ENCODE results near the gene FSTL1. TPM values are rescaled to one million over a fixed set of nuclear protein-coding genes. Genes with fewer than 3 reads are reported as not detected.

Gene FSTL1
- total and polyA plus RNA-seq, 5 donors from 2014 or later = 1.0 TPM; not detected in 4

GRCh38 chr3:120420928-120421551 lies 29.8 kb downstream of the FSTL1 start:
- Histone ChIP-seq H3K9me3 (ENCODE audit: control insufficient read depth in 2 of 2, low read length in 2 of 2) (no peaks in the 10 kb centered on the region), H3K36me3 (ENCODE audit: control insufficient read depth, insufficient read depth, low read length) (no peaks in the 10 kb centered on the region), H3K27ac (ENCODE audit: insufficient read depth, low read length, poor library complexity, severe bottlenecking) (no peak overlapping the region), H3K27me3 (ENCODE audit: control insufficient read depth, insufficient read depth, low read length) (peaks cover 3% of the 10 kb centered on the region), H3K4me3 (ENCODE audit: low read depth, low read length) (no peak overlapping the region), H3K4me1 (ENCODE audit: control insufficient read depth, insufficient read depth, low read length, poor library complexity, severe bottlenecking) (peaks cover 11% of the 10 kb centered on the region)
- H3K4me1 Mint-ChIP-seq = peaks cover 6 to 17% (median 11%) of the 10 kb centered on the region in 4 donors
- ATAC-seq (ENCODE audit: low read depth in 2 of 2) = no peak
- H3K36me3 Mint-ChIP-seq = no peaks in the 10 kb centered on the region
- H3K27me3 Mint-ChIP-seq = peaks cover 45% of the 10 kb centered on the region
- H3K27ac Mint-ChIP-seq = no peak overlapping the region
- H3K9me3 Mint-ChIP-seq = peaks cover 0 to 2% (median 0%) of the 10 kb centered on the region in 7 donors
- DNase-seq = no peak
- H3K4me3 Mint-ChIP-seq = no peak overlapping the region

GRCh38 chr3:120420360-120420759 lies 30.4 kb downstream of the FSTL1 start:
- Histone ChIP-seq H3K9me3 (ENCODE audit: control insufficient read depth in 2 of 2, low read length in 2 of 2) (no peaks in the 10 kb centered on the region), H3K36me3 (ENCODE audit: control insufficient read depth, insufficient read depth, low read length) (no peaks in the 10 kb centered on the region), H3K27me3 (ENCODE audit: control insufficient read depth, insufficient read depth, low read length) (peaks cover 2% of the 10 kb centered on the region), H3K4me1 (ENCODE audit: control insufficient read depth, insufficient read depth, low read length, poor library complexity, severe bottlenecking) (peaks cover 11% of the 10 kb centered on the region), H3K4me3 (ENCODE audit: low read depth, low read length) (no peak overlapping the region), H3K27ac (ENCODE audit: insufficient read depth, low read length, poor library complexity, severe bottlenecking) (no peak overlapping the region)
- Mint-ChIP-seq H3K9me3 (peaks cover 0 to 2% (median 0%) of the 10 kb centered on the region in 7 donors), H3K4me3 (no peak overlapping the region), H3K36me3 (no peaks in the 10 kb centered on the region), H3K27ac (peak overlapping the region in 1 of 3 donors; percentile 33), H3K27me3 (peaks cover 47% of the 10 kb centered on the region), H3K4me1 (peaks cover 6 to 17% (median 11%) of the 10 kb centered on the region in 4 donors)
- ATAC-seq (ENCODE audit: low read depth in 2 of 2) (no peak), DNase-seq (no peak)

- H3K4me3 ChIP-seq (ENCODE audit: low read depth, low read length) = no peak overlapping the region
- no peaks in the 10 kb centered on the region for H3K9me3 ChIP-seq (ENCODE audit: control insufficient read depth in 2 of 2, low read length in 2 of 2)
- H3K9me3 Mint-ChIP-seq = no peaks in the 10 kb centered on the region
- H3K4me3 Mint-ChIP-seq = no peak overlapping the region
- H3K27me3 ChIP-seq (ENCODE audit: control insufficient read depth, insufficient read depth, low read length) = peaks cover 2% of the 10 kb centered on the region
- H3K27me3 Mint-ChIP-seq = peaks cover 45% of the 10 kb centered on the region
- ATAC-seq (ENCODE audit: low read depth in 2 of 2) (no peak), DNase-seq (no peak)
- no peaks in the 10 kb centered on the region for H3K36me3 ChIP-seq (ENCODE audit: control insufficient read depth, insufficient read depth, low read length)
- peak overlapping the region in 1 of 3 donors; percentile 33 for H3K27ac Mint-ChIP-seq
- peaks cover 6 to 17% (median 11%) of the 10 kb centered on the region in 4 donors for H3K4me1 Mint-ChIP-seq
- peaks cover 11% of the 10 kb centered on the region for H3K4me1 ChIP-seq (ENCODE audit: control insufficient read depth, insufficient read depth, low read length, poor library complexity, severe bottlenecking)
- no peaks in the 10 kb centered on the region for H3K36me3 Mint-ChIP-seq
- no peak overlapping the region for H3K27ac ChIP-seq (ENCODE audit: insufficient read depth, low read length, poor library complexity, severe bottlenecking)
Measured at GRCh38 chr3:120419797-120420196, 31.0 kb downstream of the FSTL1 start.

- no peaks in the 10 kb centered on the region for H3K9me3 Mint-ChIP-seq
- no peaks in the 10 kb centered on the region for H3K36me3 Mint-ChIP-seq
- no peak overlapping the region for H3K27ac ChIP-seq (ENCODE audit: insufficient read depth, low read length, poor library complexity, severe bottlenecking)
- H3K27me3 Mint-ChIP-seq = peaks cover 38% of the 10 kb centered on the region
- peaks cover 11% of the 10 kb centered on the region for H3K4me1 ChIP-seq (ENCODE audit: control insufficient read depth, insufficient read depth, low read length, poor library complexity, severe bottlenecking)
- peak overlapping the region in 1 of 4 donors; percentile 55 for H3K4me3 Mint-ChIP-seq
- H3K27me3 ChIP-seq (ENCODE audit: control insufficient read depth, insufficient read depth, low read length) = peaks cover 2% of the 10 kb centered on the region
- H3K27ac Mint-ChIP-seq = no peak overlapping the region
- no peaks in the 10 kb centered on the region for H3K9me3 ChIP-seq (ENCODE audit: control insufficient read depth in 2 of 2, low read length in 2 of 2)
- DNase-seq = peak in 1 of 3 donors; percentile 52
- peak in 1 of 2 donors; percentile 20 for ATAC-seq (ENCODE audit: low read depth in 2 of 2)
- H3K4me1 Mint-ChIP-seq = peaks cover 6 to 17% (median 11%) of the 10 kb centered on the region in 4 donors
- no peaks in the 10 kb centered on the region for H3K36me3 ChIP-seq (ENCODE audit: control insufficient read depth, insufficient read depth, low read length)
- H3K4me3 ChIP-seq (ENCODE audit: low read depth, low read length) = no peak overlapping the region
Measured at GRCh38 chr3:120418866-120419490, 31.8 kb downstream of the FSTL1 start.

- Mint-ChIP-seq H3K36me3 (no peaks in the 10 kb centered on the region), H3K27ac (peak overlapping the region in 1 of 3 donors; percentile 23), H3K9me3 (no peaks in the 10 kb centered on the region), H3K4me1 (peaks cover 6 to 17% (median 11%) of the 10 kb centered on the region in 4 donors), H3K4me3 (no peak overlapping the region), H3K27me3 (peaks cover 36% of the 10 kb centered on the region)
- H3K9me3 ChIP-seq (ENCODE audit: control insufficient read depth in 2 of 2, low read length in 2 of 2) = no peaks in the 10 kb centered on the region
- H3K4me3 ChIP-seq (ENCODE audit: low read depth, low read length) = no peak overlapping the region
- no peak for DNase-seq
- peaks cover 11% of the 10 kb centered on the region for H3K4me1 ChIP-seq (ENCODE audit: control insufficient read depth, insufficient read depth, low read length, poor library complexity, severe bottlenecking)
- no peaks in the 10 kb centered on the region for H3K36me3 ChIP-seq (ENCODE audit: control insufficient read depth, insufficient read depth, low read length)
- peaks cover 2% of the 10 kb centered on the region for H3K27me3 ChIP-seq (ENCODE audit: control insufficient read depth, insufficient read depth, low read length)
- no peak overlapping the region for H3K27ac ChIP-seq (ENCODE audit: insufficient read depth, low read length, poor library complexity, severe bottlenecking)
- no peak for ATAC-seq (ENCODE audit: low read depth in 2 of 2)
Measured at GRCh38 chr3:120418446-120418845, 32.3 kb downstream of the FSTL1 start.

- H3K36me3 Mint-ChIP-seq = no peaks in the 10 kb centered on the region
Measured at GRCh38 chr3:120417272-120417911, 33.4 kb downstream of the FSTL1 start.

GRCh38 chr3:120416868-120417267 lies 33.9 kb downstream of the FSTL1 start:
- Histone ChIP-seq H3K36me3 (ENCODE audit: control insufficient read depth, insufficient read depth, low read length) (no peaks in the 10 kb centered on the region), H3K4me1 (ENCODE audit: control insufficient read depth, insufficient read depth, low read length, poor library complexity, severe bottlenecking) (peaks cover 11% of the 10 kb centered on the region), H3K9me3 (ENCODE audit: control insufficient read depth in 2 of 2, low read length in 2 of 2) (no peaks in the 10 kb centered on the region), H3K27ac (ENCODE audit: insufficient read depth, low read length, poor library complexity, severe bottlenecking) (no peak overlapping the region), H3K4me3 (ENCODE audit: low read depth, low read length) (peak overlapping the region; percentile 79), H3K27me3 (ENCODE audit: control insufficient read depth, insufficient read depth, low read length) (peaks cover 2% of the 10 kb centered on the region)
- Mint-ChIP-seq H3K36me3 (no peaks in the 10 kb centered on the region), H3K9me3 (no peaks in the 10 kb centered on the region), H3K4me3 (peak overlapping the region in 3 of 4 donors; percentile 79 to 95 (median 84)), H3K27ac (no peak overlapping the region), H3K27me3 (peaks cover 36% of the 10 kb centered on the region), H3K4me1 (peaks cover 6 to 17% (median 11%) of the 10 kb centered on the region in 4 donors)
- no peak for DNase-seq
- peak in 1 of 2 donors; percentile 6 for ATAC-seq (ENCODE audit: low read depth in 2 of 2)

More at GRCh38 chr3:120417272-120417911, 33.4 kb downstream of the FSTL1 start:
- Histone ChIP-seq H3K27me3 (ENCODE audit: control insufficient read depth, insufficient read depth, low read length) (peaks cover 2% of the 10 kb centered on the region), H3K36me3 (ENCODE audit: control insufficient read depth, insufficient read depth, low read length) (no peaks in the 10 kb centered on the region), H3K27ac (ENCODE audit: insufficient read depth, low read length, poor library complexity, severe bottlenecking) (no peak overlapping the region), H3K4me3 (ENCODE audit: low read depth, low read length) (peak overlapping the region; percentile 79), H3K9me3 (ENCODE audit: control insufficient read depth in 2 of 2, low read length in 2 of 2) (no peaks in the 10 kb centered on the region), H3K4me1 (ENCODE audit: control insufficient read depth, insufficient read depth, low read length, poor library complexity, severe bottlenecking) (peaks cover 11% of the 10 kb centered on the region)
- peak overlapping the region in 1 of 3 donors; percentile 23 for H3K27ac Mint-ChIP-seq
- DNase-seq (peak; percentile 69 to 94 (median 78)), ATAC-seq (ENCODE audit: low read depth in 2 of 2) (peak; percentile 97 to 98)
- H3K27me3 Mint-ChIP-seq = peaks cover 36% of the 10 kb centered on the region
- peak overlapping the region; percentile 27 to 95 (median 82) for H3K4me3 Mint-ChIP-seq
- peaks cover 6 to 17% (median 11%) of the 10 kb centered on the region in 4 donors for H3K4me1 Mint-ChIP-seq
- H3K9me3 Mint-ChIP-seq = no peaks in the 10 kb centered on the region
